Ascending aorta (tissue), 2 donors: ENCODE measurements around the gene PRAME. TPM values are rescaled to one million over a fixed set of nuclear protein-coding genes. Genes with fewer than 3 reads are reported as not detected.

ENCODE experiments used
- DNase-seq, 2 donors: peaks; one replicate each; pipeline ENCODE4 v3.0.0-alpha.2; 2019; ENCODE audit warnings: low spot score in 2 of 2
- H3K27ac ChIP-seq, 2 donors: fragments of 200-600 bp; sonication (generic); one replicate each; pipeline ENCODE4 v1.5.1; 2016 to 2017; ENCODE audit warnings: mild to moderate bottlenecking in 1 of 2
- H3K27me3 ChIP-seq: fragments of 200-600 bp; sonication (generic); one replicate; pipeline ENCODE4 v1.5.1; 2017
- H3K36me3 ChIP-seq, 2 donors: fragments of 200-600 bp; sonication (generic); one replicate each; pipeline ENCODE4 v1.5.1; 2016
- H3K4me1 ChIP-seq, 2 donors: fragments of 200-600 bp; sonication (generic); one replicate each; pipeline ENCODE4 v1.5.1; 2016 to 2017; ENCODE audit warnings: mild to moderate bottlenecking in 1 of 2
- H3K4me3 ChIP-seq, 2 donors: fragments of 200-600 bp; sonication (generic); one replicate each; pipeline ENCODE4 v1.5.1; 2016 to 2017; ENCODE audit warnings: mild to moderate bottlenecking in 1 of 2
- H3K9me3 ChIP-seq, 2 donors: fragments of 200-600 bp; sonication (generic); one replicate each; pipeline ENCODE4 v1.5.1; 2016
- CTCF ChIP-seq, 3 experiments: fragments of 200-600 bp in 2 of 3; fragments of 450-650 bp in 1 of 3; sonication (generic) in 2 of 3; IDR thresholded peaks; one replicate each; pipeline ENCODE4 v1.5.1; 2016 to 2019; ENCODE audit warnings: antibody characterized with exemption in 3 of 3, mild to moderate bottlenecking in 1 of 3, moderate library complexity in 1 of 3
- intact Hi-C: fragments of 100-400 bp; cut with DNase I; formaldehyde crosslinking; loops from one replicate; pipeline ENCODE4 v1.15.1; 2023
- total RNA-seq: library from RNA; depleted of rRNA; stranded (reverse); fragments of >200 nt; gene quantifications from one replicate; pipeline ENCODE4 v1.1.0, GENCODE V29; 2016

PRAME gene
- total RNA-seq, 1 donor from 2014 or later = not detected

- intact Hi-C loops = no loop called here
- Histone ChIP-seq H3K9me3 (no peaks in the 10 kb centered on the region), H3K4me1 (no peaks in the 10 kb centered on the region), H3K27ac (no peak overlapping the region), H3K27me3 (no peaks in the 10 kb centered on the region), H3K36me3 (no peaks in the 10 kb centered on the region), H3K4me3 (no peak overlapping the region)
- peak in 1 of 3 experiments; percentile 41 for TF ChIP-seq CTCF (IDR thresholded peaks at IDR 0.05)
- DNase-seq = no peak
Observed at GRCh38 chr22:22576244-22576988, 17.4 kb upstream of the PRAME start.

- Histone ChIP-seq H3K36me3 (no peaks in the 10 kb centered on the region), H3K27me3 (no peaks in the 10 kb centered on the region), H3K27ac (no peak overlapping the region), H3K4me3 (no peak overlapping the region), H3K4me1 (no peaks in the 10 kb centered on the region), H3K9me3 (no peaks in the 10 kb centered on the region)
- intact Hi-C loops = no loop called here
- no peak for TF ChIP-seq CTCF (IDR thresholded peaks at IDR 0.05)
- no peak for DNase-seq
Observed at GRCh38 chr22:22574361-22574760, 15.3 kb upstream of the PRAME start.

- Histone ChIP-seq H3K36me3 (no peaks in the 10 kb centered on the region), H3K4me1 (no peaks in the 10 kb centered on the region), H3K27ac (no peak overlapping the region), H3K9me3 (no peaks in the 10 kb centered on the region), H3K4me3 (no peak overlapping the region), H3K27me3 (no peaks in the 10 kb centered on the region)
- no peak for DNase-seq
- TF ChIP-seq CTCF (IDR thresholded peaks at IDR 0.05) = no peak
- intact Hi-C loops = no loop called here
Observed at GRCh38 chr22:22573047-22573889, 14.2 kb upstream of the PRAME start.

GRCh38 chr22:22571862-22572261, 12.8 kb upstream of the PRAME start:
- no peaks in the 10 kb centered on the region for H3K9me3 ChIP-seq
- no peaks in the 10 kb centered on the region for H3K27me3 ChIP-seq
- no peaks in the 10 kb centered on the region for H3K36me3 ChIP-seq
- no peak overlapping the region for H3K4me3 ChIP-seq
- DNase-seq = no peak
- no peak for TF ChIP-seq CTCF (IDR thresholded peaks at IDR 0.05)
- intact Hi-C loops = no loop called here
- H3K4me1 ChIP-seq = no peaks in the 10 kb centered on the region
- no peak overlapping the region for H3K27ac ChIP-seq

- H3K27ac ChIP-seq = no peak overlapping the region
- TF ChIP-seq CTCF (IDR thresholded peaks at IDR 0.05) = no peak
- no peaks in the 10 kb centered on the region for H3K4me1 ChIP-seq
- no peaks in the 10 kb centered on the region for H3K36me3 ChIP-seq
- no peaks in the 10 kb centered on the region for H3K9me3 ChIP-seq
- no peak for DNase-seq
- no peaks in the 10 kb centered on the region for H3K27me3 ChIP-seq
- intact Hi-C loops = no loop called here
- no peak overlapping the region for H3K4me3 ChIP-seq
Observed at GRCh38 chr22:22571429-22571828, 12.4 kb upstream of the PRAME start.
